MCF 10A (cell line): Measurements from ENCODE around the gene MOB3B. TPM values are rescaled to one million over a fixed set of nuclear protein-coding genes. Genes with fewer than 3 reads are reported as not detected.

Experiments
- BruUV-seq: library from RNA; stranded (reverse); fragments of 400-500 nt; replicated peaks from 2 replicates; lab custom pipeline; 2021; lab: Mats Ljungman, UMichigan
- CTCF ChIA-PET: fragments of 300-600 bp; sonication (Branson Sonifier 250); formaldehyde crosslinking; extraction: SDS; loops from one replicate; lab custom pipeline; 2021; ENCODE audit warnings: antibody characterized with exemption, inconsistent platforms; lab: Yijun Ruan, JAX
- POLR2A ChIA-PET: fragments of 300-600, 350-650 bp; sonication (Branson Sonifier 250); formaldehyde crosslinking; extraction: SDS; loops from one replicate; lab custom pipeline; 2020; ENCODE audit warnings: antibody characterized with exemption, inconsistent platforms; lab: Yijun Ruan, JAX
- DNase-seq: peaks from one replicate; pipeline ENCODE4 v3.0.0-alpha.2; 2018; ENCODE audit not compliant: unreplicated experiment
- H3K27ac Mint-ChIP-seq: one replicate; pipeline ENCODE4 v1.8.0; 2022; ENCODE audit warnings: mild to moderate bottlenecking, low read depth, mixed read lengths; ENCODE audit not compliant: unreplicated experiment
- H3K27me3 Mint-ChIP-seq: one replicate; pipeline ENCODE4 v1.8.0; 2022; ENCODE audit warnings: mixed read lengths; ENCODE audit not compliant: insufficient read depth, unreplicated experiment
- H3K36me3 Mint-ChIP-seq: one replicate; pipeline ENCODE4 v1.8.0; 2022; ENCODE audit warnings: mild to moderate bottlenecking, moderate library complexity, mixed read lengths; ENCODE audit not compliant: insufficient read depth, unreplicated experiment
- H3K4me1 Mint-ChIP-seq: one replicate; pipeline ENCODE4 v1.8.0; 2022; ENCODE audit warnings: mixed read lengths; ENCODE audit not compliant: insufficient read depth, unreplicated experiment
- H3K4me3 Mint-ChIP-seq: one replicate; pipeline ENCODE4 v1.8.0; 2022; ENCODE audit warnings: mild to moderate bottlenecking, moderate library complexity, mixed read lengths; ENCODE audit not compliant: unreplicated experiment
- H3K9me3 Mint-ChIP-seq: one replicate; pipeline ENCODE4 v1.8.0; 2022; ENCODE audit warnings: mixed read lengths; ENCODE audit not compliant: unreplicated experiment
- intact Hi-C: fragments of 100-400 bp; cut with micrococcal nuclease; formaldehyde crosslinking; loops from 2 replicates; pipeline ENCODE4 v1.14.1; 2022
- total RNA-seq: library from RNA; stranded (reverse); gene quantifications from 2 replicates; pipeline ENCODE4 v1.2.3, GENCODE V29; 2022
- TF ChIP-seq, protein P1 (sequence below): fragments of 200-600 bp; IDR thresholded peaks from one replicate; pipeline ENCODE4 v1.8.0; 2022; ENCODE audit warnings: antibody characterized with exemption, mild to moderate bottlenecking; ENCODE audit not compliant: unreplicated experiment

Gene MOB3B
- total RNA-seq, 1 experiment from 2014 or later: 3.7 TPM

DNA sequence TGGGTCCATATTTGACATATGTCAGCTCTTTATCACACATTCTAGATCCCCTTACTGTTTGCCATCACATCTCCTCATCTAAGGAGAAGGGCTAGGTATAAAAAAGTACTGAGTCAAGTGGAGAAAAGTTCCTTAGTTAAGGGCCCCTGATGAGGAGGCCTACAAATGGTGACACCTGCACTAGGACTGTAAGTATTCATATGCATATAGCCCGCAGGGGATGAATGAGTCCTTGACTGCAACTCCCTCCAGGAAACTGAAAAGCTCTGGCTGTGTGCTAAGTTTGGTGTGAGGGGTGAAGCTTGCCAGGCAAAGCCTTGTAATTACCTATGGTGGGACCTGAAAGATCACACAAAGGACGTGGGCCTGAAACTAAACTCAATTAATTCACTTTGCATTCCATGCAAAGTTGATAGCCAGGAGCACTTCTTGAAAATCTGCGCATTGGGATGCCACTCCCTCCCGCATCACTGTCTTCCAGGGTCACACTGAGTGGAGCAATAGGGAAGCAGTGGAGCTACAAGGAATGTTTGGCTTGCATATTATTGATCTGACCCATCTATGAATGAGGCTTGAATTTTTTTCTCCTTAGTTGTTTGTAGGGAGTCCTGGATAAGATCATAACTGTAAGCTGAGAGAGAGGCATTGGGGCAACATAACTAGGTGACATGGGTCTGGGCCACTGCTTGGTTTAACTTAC lies 220.8 kb downstream of the MOB3B start:
- Mint-ChIP-seq H3K4me1 (no peaks in the 10 kb centered on the region), H3K27me3 (no peaks in the 10 kb centered on the region), H3K4me3 (no peak overlapping the region), H3K36me3 (no peaks in the 10 kb centered on the region), H3K9me3 (no peaks in the 10 kb centered on the region), H3K27ac (no peak overlapping the region)
- intact Hi-C loops: no loop called here
- POLR2A ChIA-PET: interaction anchor here (0.6 kb wide), 2 partner anchors 186 to 232 kb away, joined by 3 to 4 read pairs; no protein-coding TSS in a partner anchor
- CTCF ChIA-PET: interaction anchor here (0.7 kb wide), 1 partner anchor 39 kb away, joined by 3 read pairs; no protein-coding TSS in a partner anchor
- no TSS peak for BruUV-seq
- TF ChIP-seq, protein P1, sequence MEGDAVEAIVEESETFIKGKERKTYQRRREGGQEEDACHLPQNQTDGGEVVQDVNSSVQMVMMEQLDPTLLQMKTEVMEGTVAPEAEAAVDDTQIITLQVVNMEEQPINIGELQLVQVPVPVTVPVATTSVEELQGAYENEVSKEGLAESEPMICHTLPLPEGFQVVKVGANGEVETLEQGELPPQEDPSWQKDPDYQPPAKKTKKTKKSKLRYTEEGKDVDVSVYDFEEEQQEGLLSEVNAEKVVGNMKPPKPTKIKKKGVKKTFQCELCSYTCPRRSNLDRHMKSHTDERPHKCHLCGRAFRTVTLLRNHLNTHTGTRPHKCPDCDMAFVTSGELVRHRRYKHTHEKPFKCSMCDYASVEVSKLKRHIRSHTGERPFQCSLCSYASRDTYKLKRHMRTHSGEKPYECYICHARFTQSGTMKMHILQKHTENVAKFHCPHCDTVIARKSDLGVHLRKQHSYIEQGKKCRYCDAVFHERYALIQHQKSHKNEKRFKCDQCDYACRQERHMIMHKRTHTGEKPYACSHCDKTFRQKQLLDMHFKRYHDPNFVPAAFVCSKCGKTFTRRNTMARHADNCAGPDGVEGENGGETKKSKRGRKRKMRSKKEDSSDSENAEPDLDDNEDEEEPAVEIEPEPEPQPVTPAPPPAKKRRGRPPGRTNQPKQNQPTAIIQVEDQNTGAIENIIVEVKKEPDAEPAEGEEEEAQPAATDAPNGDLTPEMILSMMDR: no peak
- no peak for DNase-seq

DNA sequence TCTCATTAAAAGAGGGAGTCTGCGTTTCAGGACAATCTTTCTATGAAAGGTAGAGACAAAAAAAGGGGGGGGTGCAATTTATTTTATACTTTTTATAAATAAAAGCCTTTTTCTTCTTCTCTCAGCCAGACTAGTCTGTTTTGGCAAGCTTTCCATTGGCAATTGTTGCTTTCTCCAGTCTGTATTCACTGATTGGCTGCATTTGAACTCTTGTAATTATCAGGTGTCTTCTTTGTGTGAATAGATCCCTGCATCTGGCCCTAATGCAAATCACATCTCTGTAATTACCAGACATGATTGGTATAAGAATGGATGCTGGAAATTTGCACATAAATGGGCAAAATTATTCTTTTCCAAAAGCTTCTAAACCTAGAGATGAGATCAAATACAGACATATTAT lies 225.1 kb downstream of the MOB3B start:
- POLR2A ChIA-PET: interaction anchor here (0.9 kb wide), 1 partner anchor 18 kb away, joined by 3 read pairs; no protein-coding TSS in a partner anchor
- intact Hi-C loops: no loop called here
- no peak for DNase-seq
- no peak overlapping the region for H3K27ac Mint-ChIP-seq
- no peaks in the 10 kb centered on the region for H3K9me3 Mint-ChIP-seq
- TF ChIP-seq, protein P1: no peak
- H3K4me1 Mint-ChIP-seq: no peaks in the 10 kb centered on the region
- no peaks in the 10 kb centered on the region for H3K36me3 Mint-ChIP-seq
- H3K4me3 Mint-ChIP-seq: no peak overlapping the region
- no peaks in the 10 kb centered on the region for H3K27me3 Mint-ChIP-seq
- no TSS peak for BruUV-seq
- CTCF ChIA-PET: no interaction called here

DNA sequence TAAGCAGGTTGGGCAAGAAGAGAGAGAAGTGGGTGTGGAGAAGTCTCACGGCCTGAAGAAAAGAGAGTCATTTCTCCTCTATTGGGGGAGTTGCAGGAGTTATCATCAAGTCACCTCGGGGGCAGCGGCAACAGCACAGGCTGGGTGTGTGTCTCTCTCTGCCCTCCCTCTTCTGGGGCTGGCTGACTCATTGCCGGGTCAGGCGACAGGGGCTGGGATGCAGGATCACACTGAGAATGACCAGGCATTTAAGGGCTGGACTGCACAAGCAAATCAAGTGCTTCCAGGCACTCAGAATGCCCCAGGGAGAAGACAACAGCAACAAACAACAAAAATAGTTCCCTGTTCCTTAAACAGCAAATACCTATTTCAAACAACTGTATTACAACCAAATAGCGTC lies 226.4 kb downstream of the MOB3B start:
- intact Hi-C loops: no loop called here
- no peaks in the 10 kb centered on the region for H3K9me3 Mint-ChIP-seq
- BruUV-seq: no TSS peak
- no peaks in the 10 kb centered on the region for H3K36me3 Mint-ChIP-seq
- no peak overlapping the region for H3K4me3 Mint-ChIP-seq
- CTCF ChIA-PET: no interaction called here
- no peaks in the 10 kb centered on the region for H3K4me1 Mint-ChIP-seq
- POLR2A ChIA-PET: no interaction called here
- H3K27me3 Mint-ChIP-seq: no peaks in the 10 kb centered on the region
- H3K27ac Mint-ChIP-seq: no peak overlapping the region
- TF ChIP-seq, protein P1: no peak
- DNase-seq: peak; percentile 15

DNA sequence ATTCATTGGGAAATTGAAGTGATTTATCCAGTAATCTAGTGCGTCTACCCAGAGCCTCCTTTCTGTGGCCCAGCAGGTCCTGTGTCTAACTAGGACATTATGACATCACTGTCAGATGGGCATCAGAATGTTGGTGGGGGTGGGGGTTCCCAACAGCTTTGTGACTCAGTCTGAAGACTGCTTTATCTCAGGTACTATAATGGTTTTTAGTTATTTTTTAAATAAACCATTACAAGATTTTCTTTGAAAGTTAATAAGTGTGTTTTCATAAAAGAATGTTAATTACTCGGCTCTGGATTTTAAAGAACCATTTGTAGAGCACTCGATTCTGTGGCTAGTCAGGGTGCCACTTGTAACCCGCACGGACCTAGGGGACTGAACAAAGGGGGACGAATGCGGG lies 232.6 kb downstream of the MOB3B start, which contains the start of gene EQTN:
TSS of gene EQTN (minus strand) at position 101 of the 400 bp plus-strand sequence. CDS start at position 6, 95 bp downstream.
- CTCF ChIA-PET: no interaction called here
- intact Hi-C loops: no loop called here
- no TSS peak for BruUV-seq
- POLR2A ChIA-PET: no interaction called here
- Mint-ChIP-seq H3K4me3 (no peak within 1 kb of the TSS), H3K27ac (no peak within 1 kb of the TSS), H3K27me3 (no peaks in the 10 kb centered on the region), H3K4me1 (no peaks in the 10 kb centered on the region), H3K36me3 (no peaks in the 10 kb centered on the region), H3K9me3 (no peaks in the 10 kb centered on the region)
- TF ChIP-seq, protein P1: no peak
- no peak for DNase-seq
